H1 (cell line): ENCODE measurements around the gene PRDX3. TPM values are rescaled to one million over a fixed set of nuclear protein-coding genes. Genes with fewer than 3 reads are reported as not detected.

ENCODE experiments used
- CTCF ChIA-PET: fragments of 300-600 bp; sonication (Branson Sonifier 250); formaldehyde crosslinking; loops from one replicate; lab custom pipeline; 2021; ENCODE audit not compliant: partially characterized antibody; lab: Charles Lee
- POLR2A ChIA-PET: fragments of 300-600 bp; sonication (Branson Sonifier 250); formaldehyde crosslinking; loops from one replicate; lab custom pipeline; 2021; ENCODE audit warnings: inconsistent platforms; ENCODE audit not compliant: partially characterized antibody; lab: Charles Lee
- DNase-seq, 2 experiments: peaks; one replicate each; pipeline versions ENCODE4 v3.0.0 to v3.0.0-alpha.2; 2010 to 2022; ENCODE audit warnings: low spot score in 2 of 2, low read depth in 1 of 2, mixed read lengths in 1 of 2
- FAIRE-seq: peaks from 2 replicates; lab custom pipeline; 2011; peaks lifted over from hg19 to GRCh38; lab: Jason Lieb, UNC
- H2AFZ ChIP-seq: 2 replicates; pipeline ENCODE4 v1.8.1; 2012; ENCODE audit warnings: low read length, inconsistent platforms
- H2AK5ac ChIP-seq: 2 replicates; pipeline ENCODE4 v1.6.1; 2013; ENCODE audit warnings: low read depth, low read length
- H2BK120ac ChIP-seq: replicated peaks from 2 replicates; pipeline ENCODE3; 2013; ENCODE audit warnings: low read depth, low read length, inconsistent platforms
- H2BK12ac ChIP-seq: 2 replicates; pipeline ENCODE4 v1.6.1; 2013; ENCODE audit warnings: low read depth, low read length
- H2BK15ac ChIP-seq: 2 replicates; pipeline ENCODE4 v1.6.1; 2013; ENCODE audit warnings: low read length
- H2BK20ac ChIP-seq: 2 replicates; pipeline ENCODE4 v1.6.1; 2013; ENCODE audit warnings: low read length
- H2BK5ac ChIP-seq: 2 replicates; pipeline ENCODE4 v1.6.1; 2013; ENCODE audit warnings: low read depth, low read length
- H3K14ac ChIP-seq: 2 replicates; pipeline ENCODE4 v1.6.1; 2013; ENCODE audit warnings: inconsistent platforms; ENCODE audit not compliant: insufficient read length
- H3K18ac ChIP-seq: 2 replicates; pipeline ENCODE4 v1.6.1; 2013; ENCODE audit warnings: low read length; ENCODE audit errors: extremely low read depth
- H3K23ac ChIP-seq: 2 replicates; pipeline ENCODE4 v1.6.1; 2013; ENCODE audit warnings: inconsistent platforms; ENCODE audit not compliant: insufficient read length
- H3K23me2 ChIP-seq: 2 replicates; pipeline ENCODE4 v1.6.1; 2013; ENCODE audit warnings: low read depth, low read length
- H3K27ac ChIP-seq: 2 replicates; pipeline ENCODE4 v1.6.1; 2011; ENCODE audit warnings: low read depth, low read length, inconsistent platforms
- H3K27me3 ChIP-seq, 4 experiments: replicated peaks in 1 of 4; 1 replicate in 1 of 4; 2 replicates in 3 of 4; pipeline versions ENCODE4 v1.6.1 to v1.8.1; 2011 to 2013; ENCODE audit warnings: low read length in 3 of 4, mild to moderate bottlenecking in 3 of 4, inconsistent platforms in 2 of 4, mixed read lengths in 2 of 4, moderate library complexity in 1 of 4; ENCODE audit not compliant: control insufficient read depth in 3 of 4, insufficient read depth in 3 of 4; ENCODE audit errors: extremely low read depth in 1 of 4
- H3K36me3 ChIP-seq, 4 experiments: 2 replicates each; pipeline versions ENCODE4 v1.6.1 to v1.8.1; 2011 to 2013; ENCODE audit warnings: mild to moderate bottlenecking in 4 of 4, low read length in 3 of 4, moderate library complexity in 2 of 4, control low read depth in 1 of 4, inconsistent platforms in 1 of 4; ENCODE audit not compliant: insufficient read depth in 4 of 4, control insufficient read depth in 2 of 4
- H3K4ac ChIP-seq: replicated peaks from 2 replicates; pipeline ENCODE3; 2013; ENCODE audit warnings: low read length, low read depth, mixed read lengths, inconsistent platforms; ENCODE audit not compliant: insufficient read length
- H3K4me1 ChIP-seq, 4 experiments: replicated peaks in 1 of 4; 1 replicate in 1 of 4; 2 replicates in 3 of 4; pipeline versions ENCODE4 v1.6.1 to v1.8.1; 2011 to 2013; ENCODE audit warnings: low read length in 3 of 4, inconsistent platforms in 2 of 4, mixed read lengths in 1 of 4; ENCODE audit not compliant: insufficient read depth in 4 of 4, control insufficient read depth in 3 of 4
- H3K4me2 ChIP-seq, 2 experiments: 2 replicates each; pipeline versions ENCODE4 v1.6.1 to v1.8.1; 2011 to 2013; ENCODE audit warnings: low read depth in 2 of 2, low read length in 2 of 2, control low read depth in 1 of 2, inconsistent platforms in 1 of 2, mild to moderate bottlenecking in 1 of 2; ENCODE audit not compliant: insufficient read depth in 1 of 2
- H3K4me3 ChIP-seq, 4 experiments: fragments of 200-600, 300-600 bp in 1 of 4; sonication (generic), shearing (Covaris generic), sonication (Bioruptor Twin) in 1 of 4; 2 replicates each; pipeline versions ENCODE4 v1.5.1 to v1.8.1; 2011 to 2016; ENCODE audit warnings: low read length in 4 of 4, low read depth in 3 of 4, control low read depth in 2 of 4, inconsistent platforms in 2 of 4, mild to moderate bottlenecking in 2 of 4, mixed read lengths in 1 of 4, moderate library complexity in 1 of 4; ENCODE audit not compliant: insufficient read depth in 2 of 4; ENCODE audit errors: extremely low read depth in 1 of 4
- H3K56ac ChIP-seq: replicated peaks from 2 replicates; pipeline ENCODE3; 2013; ENCODE audit warnings: low read depth, mild to moderate bottlenecking, mixed read lengths, low read length, inconsistent platforms; ENCODE audit not compliant: insufficient read length
- H3K79me1 ChIP-seq: 2 replicates; pipeline ENCODE4 v1.6.1; 2013; ENCODE audit warnings: low read depth, low read length, control low read depth
- H3K79me2 ChIP-seq, 2 experiments: 2 replicates each; pipeline versions ENCODE4 v1.6.1 to v1.8.1; 2012 to 2013; ENCODE audit warnings: low read length in 2 of 2, mild to moderate bottlenecking in 2 of 2, inconsistent platforms in 1 of 2; ENCODE audit not compliant: insufficient read depth in 2 of 2, control insufficient read depth in 1 of 2
- H3K9ac ChIP-seq, 4 experiments: replicated peaks in 1 of 4; 1 replicate in 1 of 4; 2 replicates in 3 of 4; pipeline versions ENCODE4 v1.6.1 to v1.8.1; 2011 to 2013; ENCODE audit warnings: low read depth in 3 of 4, low read length in 3 of 4, control low read depth in 2 of 4, mild to moderate bottlenecking in 2 of 4, moderate library complexity in 2 of 4, inconsistent platforms in 1 of 4; ENCODE audit errors: extremely low read depth in 1 of 4
- H3K9me3 ChIP-seq, 2 experiments: 2 replicates each; pipeline versions ENCODE4 v1.6.1 to v1.8.1; 2012 to 2013; ENCODE audit warnings: mild to moderate bottlenecking in 2 of 2, moderate library complexity in 2 of 2, control low read depth in 1 of 2, inconsistent platforms in 1 of 2, low read depth in 1 of 2, low read length in 1 of 2, mixed read lengths in 1 of 2; ENCODE audit not compliant: insufficient read depth in 2 of 2
- H4K20me1 ChIP-seq, 2 experiments: replicated peaks in 1 of 2; 2 replicates each; pipeline versions ENCODE3 to v1.8.1; 2011 to 2013; ENCODE audit warnings: inconsistent platforms in 2 of 2, low read length in 2 of 2, mild to moderate bottlenecking in 1 of 2; ENCODE audit not compliant: insufficient read depth in 2 of 2, control insufficient read depth in 1 of 2
- H4K5ac ChIP-seq: 2 replicates; pipeline ENCODE4 v1.6.1; 2013; ENCODE audit warnings: low read length, low read depth, mixed read lengths, inconsistent platforms; ENCODE audit not compliant: insufficient read length
- H4K8ac ChIP-seq: 2 replicates; pipeline ENCODE4 v1.8.0; 2013; ENCODE audit warnings: mild to moderate bottlenecking, moderate library complexity, low read length, inconsistent platforms; ENCODE audit not compliant: insufficient read depth; ENCODE audit errors: extremely low read depth
- H4K91ac ChIP-seq: replicated peaks from 2 replicates; pipeline ENCODE3; 2013; ENCODE audit warnings: low read length, mixed read lengths, inconsistent platforms; ENCODE audit not compliant: insufficient read length
- TEAD4 ChIP-seq: IDR thresholded peaks from 2 replicates; pipeline ENCODE4 v1.6.1; 2012; ENCODE audit warnings: low read depth, low read length, inconsistent platforms, mixed read lengths
- ZNF274 ChIP-seq: IDR thresholded peaks from 2 replicates; pipeline ENCODE4 v1.7.0; 2012; ENCODE audit warnings: low read length, borderline replicate concordance; ENCODE audit errors: extremely low read depth
- WGBS, 2 experiments: shearing (Covaris generic) in 1 of 2; methylation state at CpG; one replicate each; pipeline versions ENCODE4 v1.1.6 to v1.1.7; 2013 to 2015; ENCODE audit warnings: low lambda C conversion rate in 2 of 2, mixed read lengths in 2 of 2, inconsistent platforms in 1 of 2, low coverage in 1 of 2, missing lambda C conversion rate in 1 of 2; ENCODE audit not compliant: insufficient replicate concordance in 2 of 2, insufficient coverage in 1 of 2, insufficient read length in 1 of 2; ENCODE audit errors: extremely low coverage in 1 of 2, missing lambda C conversion rate in 1 of 2; 5-methylcytosine and 5-hydroxymethylcytosine counted together
- polyA plus RNA-seq, 7 experiments: library from polyadenylated mRNA; depleted of rRNA in 3 of 7; stranded (reverse) in 5 of 7; unstranded in 2 of 7; fragments of >200 nt in 5 of 7; fragments of 200-250 nt in 2 of 7; gene quantifications; 1 replicate in 5 of 7; 2 replicates in 1 of 7; 4 replicates in 1 of 7; pipeline versions ENCODE4 v1.2.1 to v1.2.3, GENCODE V29; 2011 to 2013; ENCODE audit warnings: missing spikeins in 2 of 7, mixed read lengths in 2 of 7
- total RNA-seq: library from RNA; stranded (reverse); fragmentation: NEBNext Ultra II Directional; extraction: Animal tissue kit (Norgen Biotek cat#: 25700); gene quantifications from 2 replicates; pipeline ENCODE4 v1.2.1, GENCODE V29; 2021

PRDX3 gene
- total and polyA plus RNA-seq, 2 of the 8 experiments (the other 6 are each of a cell fraction or from before 2014, with no cell fraction given): 201 to 208 TPM

DNA sequence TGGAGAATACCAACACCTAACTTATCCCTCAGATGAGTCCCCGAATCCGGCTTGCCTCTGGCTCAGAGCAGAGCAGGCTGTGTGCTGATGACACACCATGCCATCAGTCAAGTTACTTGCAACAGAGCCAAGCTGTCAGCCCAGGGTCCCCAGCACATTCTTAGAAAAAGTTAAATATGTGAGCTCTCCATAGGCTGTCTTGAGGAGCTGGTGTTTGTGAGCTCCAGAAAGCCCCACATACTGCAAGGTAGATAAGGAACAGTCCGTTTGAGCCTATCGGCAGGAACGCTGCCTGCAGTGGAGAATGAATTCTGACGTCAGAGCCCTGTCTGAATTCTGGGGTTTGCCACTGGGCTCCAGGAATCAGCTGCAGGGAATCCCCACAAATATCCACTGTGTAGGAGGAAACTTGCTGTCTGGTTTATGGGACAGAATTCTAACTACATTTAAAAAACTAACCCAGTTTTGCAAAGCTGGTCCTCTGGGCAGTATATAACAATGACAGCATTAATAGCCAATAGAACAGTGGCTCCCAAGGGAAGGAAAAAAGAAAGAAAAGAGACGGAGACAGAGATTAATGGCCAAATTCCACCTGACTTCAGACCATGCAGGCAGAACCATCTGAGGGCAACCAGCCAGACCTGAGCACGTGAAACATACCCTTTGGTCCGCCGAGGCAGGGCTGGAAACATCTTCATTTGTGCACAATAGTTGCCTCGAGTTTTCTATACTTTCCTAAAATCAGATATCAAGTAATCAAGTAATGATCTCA lies 16.7 kb downstream of the PRDX3 start:
- no peak overlapping the region for H2AK5ac ChIP-seq
- FAIRE-seq (no peak), DNase-seq (no peak)
- no peak overlapping the region for H2BK120ac ChIP-seq
- H3K27me3 ChIP-seq: no peaks in the 10 kb centered on the region; a peak in 2 of 7 replicates
- no peak overlapping the region for H3K4ac ChIP-seq
- H3K4me1 ChIP-seq: peaks cover 0 to 5% (median 0%) of the 10 kb centered on the region in 4 experiments; a peak in 2 of 7 replicates
- H2BK5ac ChIP-seq: no peak overlapping the region
- H3K23me2 ChIP-seq: peaks cover 10% of the 10 kb centered on the region
- no peak overlapping the region for H3K27ac ChIP-seq
- H4K20me1 ChIP-seq: peaks cover 0 to 3% of the 10 kb centered on the region in 2 experiments
- H2BK20ac ChIP-seq: no peak overlapping the region
- no peak overlapping the region for H3K56ac ChIP-seq
- no peaks in the 10 kb centered on the region for H3K79me2 ChIP-seq
- H2AFZ ChIP-seq: no peak overlapping the region
- no peak overlapping the region for H3K14ac ChIP-seq
- no peak overlapping the region for H3K9ac ChIP-seq
- H2BK12ac ChIP-seq: no peak overlapping the region
- H3K4me3 ChIP-seq: no peak overlapping the region
- H3K23ac ChIP-seq: no peak overlapping the region
- H4K8ac ChIP-seq: no peak overlapping the region
- WGBS, 2 experiments: 88% methylated on average over 11 of the region's 11 CpGs; no CpG with 5 or more reads in 1 of the 2 experiments
- H3K79me1 ChIP-seq: no peaks in the 10 kb centered on the region
- no peak overlapping the region for H2BK15ac ChIP-seq
- no peaks in the 10 kb centered on the region; a peak in 2 of 8 replicates for H3K36me3 ChIP-seq
- no peak overlapping the region for H4K91ac ChIP-seq
- POLR2A ChIA-PET: interaction anchor here (0.9 to 1.5 kb wide), 3 partner anchors 9 to 17 kb away, joined by 5 to 10 read pairs (median 6); partner anchors contain the start of gene PRDX3
- H4K5ac ChIP-seq: no peak overlapping the region
- no peaks in the 10 kb centered on the region; a peak in 1 of 4 replicates for H3K9me3 ChIP-seq
- CTCF ChIA-PET: interaction anchor here (0.6 to 1.6 kb wide), 5 partner anchors 12 to 261 kb away, joined by 3 to 4 read pairs (median 3); no protein-coding TSS in a partner anchor
- H3K4me2 ChIP-seq: no peak overlapping the region
- H3K18ac ChIP-seq: no peak overlapping the region
- TF ChIP-seq ZNF274: no peak
- TF ChIP-seq TEAD4: no peak
